ENCODE data around the gene POGLUT2. TPM values are rescaled to one million over a fixed set of nuclear protein-coding genes. Genes with fewer than 3 reads are reported as not detected.

Gene POGLUT2
- total RNA-seq, 1 experiment from 2014 or later, result 2.8 TPM

DNA sequence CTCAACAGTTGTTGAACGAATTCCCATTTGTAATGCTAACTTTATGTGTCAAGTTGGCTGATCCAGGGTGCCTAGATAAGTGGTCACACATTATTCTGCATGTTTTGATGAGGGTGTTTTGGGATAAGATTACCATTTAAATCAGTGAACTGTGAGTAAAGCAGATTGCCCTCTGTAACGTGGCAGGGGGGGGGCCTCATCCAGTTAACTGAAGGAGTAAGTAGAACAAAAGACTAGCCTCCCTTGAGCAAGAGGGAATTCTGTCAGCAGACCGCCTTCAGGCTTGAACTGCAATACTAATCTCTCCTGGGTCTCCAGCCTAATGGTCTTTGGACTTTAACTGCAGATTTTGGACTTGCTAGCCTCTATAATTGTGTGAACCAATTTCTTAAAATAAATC lies 21.0 kb downstream of the POGLUT2 start:
- no peaks in the 10 kb centered on the region for H4K20me1 ChIP-seq (ENCODE audit: insufficient read depth)
- BruUV-seq (replicated peaks), result no TSS peak
- H3K27me3 ChIP-seq (ENCODE audit: insufficient read depth, low read depth), result no peaks in the 10 kb centered on the region
- no peaks in the 10 kb centered on the region for H3K36me3 ChIP-seq (ENCODE audit: low read depth)
- H3K27ac ChIP-seq, result no peak overlapping the region
- POLR2A ChIA-PET (ENCODE audit: unreplicated experiment), result no interaction called here
- CTCF ChIA-PET, result no interaction called here
- TF ChIP-seq CTCF (conservative IDR thresholded peaks at IDR 0.05) (no peak), EZH2 (IDR thresholded peaks at IDR 0.05; ENCODE audit: low read depth) (no peak)
- no peaks in the 10 kb centered on the region for H3K9me2 ChIP-seq (ENCODE audit: insufficient read depth)
- H3K79me2 ChIP-seq (ENCODE audit: low read depth), result 0 out of 2 replicates have a peak, but pooled peaks cover 4% of the 10 kb centered on the region
- H3K4me2 ChIP-seq, result no peak overlapping the region
- no peaks in the 10 kb centered on the region for H3K9me3 ChIP-seq (ENCODE audit: insufficient read depth, low read depth)
- intact Hi-C loops (cut with micrococcal nuclease; ENCODE audit: unreplicated experiment), result no loop called here
- no peaks in the 10 kb centered on the region; the same call in 1 of the 2 replicates for H3F3A ChIP-seq (ENCODE audit: insufficient read depth, low read depth)
- H3K4me3 ChIP-seq, result no peak overlapping the region
- H2AFZ ChIP-seq, result no peak overlapping the region
- no peak for DNase-seq
- H3K4me1 ChIP-seq (replicated peaks; ENCODE audit: insufficient read depth), result peaks cover 6% of the 10 kb centered on the region

- no peak for DNase-seq
- no peaks in the 10 kb centered on the region for H3K9me2 ChIP-seq (ENCODE audit: insufficient read depth)
- H4K20me1 ChIP-seq (ENCODE audit: insufficient read depth), result no peaks in the 10 kb centered on the region
- peaks cover 15% of the 10 kb centered on the region for H3K79me2 ChIP-seq (ENCODE audit: low read depth)
- BruUV-seq (replicated peaks), result no TSS peak
- H3K27ac ChIP-seq, result no peak overlapping the region
- peaks cover 11% of the 10 kb centered on the region for H3K4me1 ChIP-seq (replicated peaks; ENCODE audit: insufficient read depth)
- no peak overlapping the region for H3K4me3 ChIP-seq
- POLR2A ChIA-PET (ENCODE audit: unreplicated experiment), result no interaction called here
- no peak overlapping the region for H2AFZ ChIP-seq
- no peaks in the 10 kb centered on the region for H3K9me3 ChIP-seq (ENCODE audit: insufficient read depth, low read depth)
- no peaks in the 10 kb centered on the region for H3K27me3 ChIP-seq (ENCODE audit: insufficient read depth, low read depth)
- no peaks in the 10 kb centered on the region for H3K36me3 ChIP-seq (ENCODE audit: low read depth)
- CTCF ChIA-PET, result no interaction called here
- intact Hi-C loops (cut with micrococcal nuclease; ENCODE audit: unreplicated experiment), result no loop called here
- no peak overlapping the region for H3K4me2 ChIP-seq
- no peaks in the 10 kb centered on the region; the same call in 1 of the 2 replicates for H3F3A ChIP-seq (ENCODE audit: insufficient read depth, low read depth)
- TF ChIP-seq EZH2 (IDR thresholded peaks at IDR 0.05; ENCODE audit: low read depth) (no peak), CTCF (conservative IDR thresholded peaks at IDR 0.05) (no peak)
These were observed 22.5 kb downstream of the POGLUT2 start for GRCh38 chr13:102776271-102776670.

DNA sequence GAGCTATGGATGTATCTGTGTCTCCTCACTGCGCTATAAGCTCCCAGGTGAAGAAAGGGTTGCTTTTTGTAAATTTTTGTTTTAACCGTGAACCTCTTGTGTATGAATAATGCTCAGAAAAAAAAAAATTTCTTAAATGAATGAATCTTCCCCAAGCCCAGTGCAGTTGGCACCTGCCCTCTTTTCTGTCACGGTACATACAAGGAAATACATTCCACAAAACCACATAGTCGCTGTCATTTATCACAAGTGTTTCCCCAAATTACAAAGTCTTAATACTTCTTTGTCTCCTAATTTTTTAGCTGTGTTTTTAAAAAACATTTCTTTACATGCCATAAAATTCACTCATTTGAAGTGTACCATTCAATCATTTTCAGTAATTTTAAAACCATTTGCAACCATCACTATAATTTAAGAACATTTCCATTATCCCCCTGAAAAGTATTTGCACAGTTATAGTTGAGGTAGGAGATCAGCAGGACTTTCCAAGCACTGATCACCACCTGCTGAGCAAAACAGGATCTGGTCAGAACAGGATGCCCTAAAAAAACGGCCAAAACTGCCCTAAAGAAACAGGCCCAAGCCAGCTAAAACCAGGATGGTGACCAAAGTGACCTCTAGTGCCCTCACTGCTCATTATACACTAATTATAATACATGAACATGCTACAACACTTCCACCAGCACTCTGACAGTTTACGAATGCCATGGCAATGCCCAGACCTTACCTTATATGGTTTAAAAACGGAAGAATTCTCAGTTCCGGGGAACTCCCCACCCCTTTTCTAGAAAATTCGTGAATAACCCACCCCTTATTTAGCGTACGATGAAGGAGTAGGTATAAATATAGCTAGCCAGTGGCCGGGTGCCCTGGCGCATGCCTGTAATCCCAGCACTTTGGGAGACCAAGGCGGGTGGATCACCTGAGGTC lies 23.9 kb downstream of the POGLUT2 start:
- no peaks in the 10 kb centered on the region for H3K27me3 ChIP-seq (ENCODE audit: insufficient read depth, low read depth)
- DNase-seq, result no peak
- BruUV-seq (replicated peaks), result no TSS peak
- H2AFZ ChIP-seq, result peak overlapping the region; percentile 42; the same call in 1 of the 2 replicates
- intact Hi-C loops (cut with micrococcal nuclease; ENCODE audit: unreplicated experiment), result loop anchor here (5.0 kb wide), 1 partner anchor 178 kb away; the partner anchor contains the start of gene TPP2
- ChIA-PET CTCF (no interaction called here), POLR2A (ENCODE audit: unreplicated experiment) (interaction anchor here (0.6 kb wide), 1 partner anchor 69 kb away, joined by 3 read pairs; no protein-coding TSS in a partner anchor)
- no peak overlapping the region for H3K4me2 ChIP-seq
- H3K27ac ChIP-seq, result no peak overlapping the region
- no peaks in the 10 kb centered on the region for H3K9me2 ChIP-seq (ENCODE audit: insufficient read depth)
- no peaks in the 10 kb centered on the region for H3K36me3 ChIP-seq (ENCODE audit: low read depth)
- H4K20me1 ChIP-seq (ENCODE audit: insufficient read depth), result no peaks in the 10 kb centered on the region
- H3K9me3 ChIP-seq (ENCODE audit: insufficient read depth, low read depth), result no peaks in the 10 kb centered on the region
- no peak overlapping the region for H3K4me3 ChIP-seq
- TF ChIP-seq EZH2 (IDR thresholded peaks at IDR 0.05; ENCODE audit: low read depth) (no peak), CTCF (conservative IDR thresholded peaks at IDR 0.05) (no peak)
- H3K79me2 ChIP-seq (ENCODE audit: low read depth), result peaks cover 15% of the 10 kb centered on the region
- no peaks in the 10 kb centered on the region; the same call in 1 of the 2 replicates for H3F3A ChIP-seq (ENCODE audit: insufficient read depth, low read depth)
- peaks cover 11% of the 10 kb centered on the region for H3K4me1 ChIP-seq (replicated peaks; ENCODE audit: insufficient read depth)

Measured in PC-9 (cell line).